Nephron progenitor cell (in vitro differentiated cells): ENCODE data around the gene ZFAND2B.

Source experiments
- DNase-seq: peaks from one replicate; pipeline ENCODE4 v3.0.0; 2021
- H3K27ac Mint-ChIP-seq: 2 replicates; pipeline ENCODE4 v1.8.0; 2021; ENCODE audit warnings: mild to moderate bottlenecking, moderate library complexity, mixed read lengths
- H3K27me3 Mint-ChIP-seq: 2 replicates; pipeline ENCODE4 v1.8.0; 2021; ENCODE audit warnings: mild to moderate bottlenecking, low read depth, mixed read lengths; ENCODE audit not compliant: poor library complexity
- H3K36me3 Mint-ChIP-seq: 2 replicates; pipeline ENCODE4 v1.8.0; 2021; ENCODE audit warnings: low read depth, mixed read lengths
- H3K4me1 Mint-ChIP-seq: 2 replicates; pipeline ENCODE4 v1.8.0; 2021; ENCODE audit warnings: mixed read lengths
- H3K4me3 Mint-ChIP-seq: 2 replicates; pipeline ENCODE4 v1.8.0; 2021; ENCODE audit warnings: mild to moderate bottlenecking, moderate library complexity, mixed read lengths
- H3K9me3 Mint-ChIP-seq: 2 replicates; pipeline ENCODE4 v1.8.0; 2021; ENCODE audit warnings: mild to moderate bottlenecking, moderate library complexity, mixed read lengths
- TF ChIP-seq, protein P1 (sequence below): fragments of 200-600 bp; sonication (generic); IDR thresholded peaks from 2 replicates; pipeline ENCODE4 v1.5.0; 2021; ENCODE audit warnings: antibody characterized with exemption

Gene ZFAND2B

DNA sequence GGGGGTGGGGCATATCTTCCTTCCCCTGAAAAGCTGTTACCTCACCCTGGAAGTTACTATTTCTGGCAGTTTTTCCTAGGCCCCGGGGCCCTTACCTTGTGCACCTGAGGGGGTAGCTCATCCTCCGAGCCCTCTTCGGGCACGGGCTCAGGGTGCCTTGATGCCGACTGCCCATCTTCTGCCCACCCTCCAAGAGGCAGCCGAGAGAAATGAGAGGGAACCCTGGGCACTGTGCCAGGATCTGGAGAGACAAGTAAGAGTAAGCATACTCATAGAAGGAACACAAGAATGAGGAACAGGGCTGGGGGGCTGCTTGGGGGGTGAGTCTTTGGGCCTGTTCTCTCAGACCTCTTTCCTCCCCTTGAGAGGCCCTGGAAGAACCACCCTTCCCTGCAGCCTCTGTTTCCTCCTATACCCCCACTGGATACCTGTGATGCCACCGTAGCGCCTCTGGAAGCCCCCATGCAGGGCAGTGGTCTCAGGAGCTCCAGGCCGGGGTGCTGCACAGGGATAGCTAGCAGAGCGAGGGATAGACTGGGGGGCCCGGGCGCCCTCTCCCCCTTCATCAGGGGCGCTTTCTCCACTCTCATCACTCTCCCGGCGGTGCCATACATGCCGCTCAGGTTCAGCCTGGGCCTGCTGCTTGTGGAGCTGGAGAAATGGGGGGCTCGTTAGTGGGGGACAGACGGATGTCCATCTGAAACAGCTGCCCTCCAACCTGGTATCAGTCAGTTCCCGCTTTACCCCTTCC is 14.2 kb downstream of the ZFAND2B start:
- Mint-ChIP-seq H3K4me3 (no peak overlapping the region), H3K9me3 (no peaks in the 10 kb centered on the region), H3K4me1 (peaks cover 22% of the 10 kb centered on the region), H3K27ac (no peak overlapping the region), H3K27me3 (no peaks in the 10 kb centered on the region), H3K36me3 (peaks cover 43% of the 10 kb centered on the region)
- DNase-seq = no peak
- TF ChIP-seq, protein P1, sequence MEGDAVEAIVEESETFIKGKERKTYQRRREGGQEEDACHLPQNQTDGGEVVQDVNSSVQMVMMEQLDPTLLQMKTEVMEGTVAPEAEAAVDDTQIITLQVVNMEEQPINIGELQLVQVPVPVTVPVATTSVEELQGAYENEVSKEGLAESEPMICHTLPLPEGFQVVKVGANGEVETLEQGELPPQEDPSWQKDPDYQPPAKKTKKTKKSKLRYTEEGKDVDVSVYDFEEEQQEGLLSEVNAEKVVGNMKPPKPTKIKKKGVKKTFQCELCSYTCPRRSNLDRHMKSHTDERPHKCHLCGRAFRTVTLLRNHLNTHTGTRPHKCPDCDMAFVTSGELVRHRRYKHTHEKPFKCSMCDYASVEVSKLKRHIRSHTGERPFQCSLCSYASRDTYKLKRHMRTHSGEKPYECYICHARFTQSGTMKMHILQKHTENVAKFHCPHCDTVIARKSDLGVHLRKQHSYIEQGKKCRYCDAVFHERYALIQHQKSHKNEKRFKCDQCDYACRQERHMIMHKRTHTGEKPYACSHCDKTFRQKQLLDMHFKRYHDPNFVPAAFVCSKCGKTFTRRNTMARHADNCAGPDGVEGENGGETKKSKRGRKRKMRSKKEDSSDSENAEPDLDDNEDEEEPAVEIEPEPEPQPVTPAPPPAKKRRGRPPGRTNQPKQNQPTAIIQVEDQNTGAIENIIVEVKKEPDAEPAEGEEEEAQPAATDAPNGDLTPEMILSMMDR = no peak

DNA sequence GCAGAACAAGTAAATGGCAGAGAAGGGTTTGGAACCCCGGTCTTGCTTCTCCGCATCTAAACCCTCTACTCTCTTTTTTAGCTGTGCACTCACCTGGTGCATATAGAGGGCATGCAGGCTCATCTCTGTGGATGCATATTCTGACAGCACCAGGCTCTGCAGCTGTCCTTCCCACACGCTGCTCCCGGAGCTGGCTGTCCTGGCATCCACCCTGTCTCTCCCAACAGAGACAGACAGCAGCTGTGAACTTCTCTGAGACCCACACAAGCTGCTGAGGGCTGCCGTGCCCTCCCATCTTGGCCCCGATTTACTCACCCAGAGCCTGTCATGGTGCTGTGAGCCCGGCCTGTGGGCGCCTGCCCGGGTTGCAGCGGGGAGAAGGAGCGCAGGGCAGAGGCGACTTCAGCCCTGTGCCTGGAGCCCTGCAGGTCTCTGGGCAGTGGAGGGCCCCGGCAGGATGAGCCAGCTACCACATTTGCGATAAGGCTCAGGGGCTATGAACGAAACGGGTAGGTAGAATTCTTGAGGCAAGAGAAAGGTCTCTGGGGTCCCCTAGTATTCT is 15.5 kb downstream of the ZFAND2B start:
- DNase-seq = no peak
- Mint-ChIP-seq H3K4me1 (peaks cover 12% of the 10 kb centered on the region), H3K4me3 (no peak overlapping the region), H3K27ac (no peak overlapping the region), H3K9me3 (no peaks in the 10 kb centered on the region), H3K27me3 (peaks cover 2% of the 10 kb centered on the region), H3K36me3 (peaks cover 48% of the 10 kb centered on the region)
- TF ChIP-seq, protein P1 = no peak

DNA sequence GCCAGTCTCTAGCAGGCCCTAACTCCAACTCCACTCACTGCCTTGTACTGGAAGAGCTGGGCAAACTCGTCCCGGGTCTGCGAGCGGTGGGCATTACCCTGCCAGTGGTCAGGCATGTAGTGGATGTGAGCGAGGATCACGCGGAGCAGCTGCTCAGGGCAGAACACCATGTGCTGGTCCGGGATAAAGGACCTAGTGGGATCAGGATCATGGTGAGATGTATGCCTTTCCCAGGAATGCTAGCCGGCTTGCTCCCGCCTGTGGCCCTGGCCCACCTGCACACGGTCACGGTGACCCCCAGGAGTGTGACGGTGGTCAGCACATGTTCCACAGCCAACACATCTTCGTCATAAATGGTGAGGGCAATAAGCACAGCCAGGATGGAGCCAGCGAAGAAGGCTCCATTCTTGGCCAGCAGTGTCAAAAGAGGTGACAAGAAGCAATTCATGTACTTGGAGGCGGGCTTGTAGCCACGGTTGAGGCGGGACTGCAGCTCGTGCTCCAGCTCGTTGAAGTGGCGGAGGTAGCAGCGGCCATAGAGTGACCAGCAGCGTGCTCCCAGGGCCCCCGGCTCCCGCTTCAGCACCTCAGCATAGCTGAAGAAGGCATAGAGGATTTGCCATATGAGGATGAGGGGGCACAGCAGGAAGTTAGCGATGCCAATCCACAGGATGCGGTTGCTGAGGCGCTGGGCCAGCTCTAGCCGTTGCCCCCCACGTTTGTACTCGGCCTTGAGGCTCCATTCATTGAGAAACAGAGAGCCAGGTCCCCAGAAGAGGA is 17.4 kb downstream of the ZFAND2B start:
- H3K27me3 Mint-ChIP-seq = peaks cover 7% of the 10 kb centered on the region
- peaks cover 48% of the 10 kb centered on the region for H3K36me3 Mint-ChIP-seq
- no peaks in the 10 kb centered on the region for H3K9me3 Mint-ChIP-seq
- no peak overlapping the region for H3K4me3 Mint-ChIP-seq
- TF ChIP-seq, protein P1 = no peak
- no peak for DNase-seq
- peaks cover 19% of the 10 kb centered on the region for H3K4me1 Mint-ChIP-seq
- H3K27ac Mint-ChIP-seq = no peak overlapping the region

DNA sequence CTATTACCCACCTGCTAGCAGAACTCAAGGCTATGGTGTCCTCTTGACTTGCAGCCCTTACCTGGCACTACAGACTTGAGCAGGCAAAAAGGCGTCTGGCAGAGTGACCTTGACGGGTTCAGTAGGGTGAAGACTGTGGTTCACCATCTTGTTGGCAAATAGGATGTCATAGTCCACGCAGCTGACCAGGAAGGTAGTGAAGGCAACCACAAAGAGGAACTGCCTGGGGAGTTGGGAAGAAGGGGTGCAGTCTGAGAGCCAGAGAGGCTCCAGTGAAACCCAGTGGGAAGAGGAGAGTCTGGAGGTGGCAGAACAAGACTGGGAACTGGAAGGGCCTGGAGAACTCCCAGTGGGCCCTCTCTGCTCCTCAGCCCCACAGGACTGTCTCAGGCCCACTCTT is 18.8 kb downstream of the ZFAND2B start:
- H3K4me3 Mint-ChIP-seq = no peak overlapping the region
- no peak for DNase-seq
- peaks cover 40% of the 10 kb centered on the region for H3K36me3 Mint-ChIP-seq
- peak overlapping the region; percentile 82 for H3K27ac Mint-ChIP-seq
- H3K27me3 Mint-ChIP-seq = peaks cover 7% of the 10 kb centered on the region
- H3K9me3 Mint-ChIP-seq = no peaks in the 10 kb centered on the region
- TF ChIP-seq, protein P1 = no peak
- peaks cover 22% of the 10 kb centered on the region for H3K4me1 Mint-ChIP-seq

DNA sequence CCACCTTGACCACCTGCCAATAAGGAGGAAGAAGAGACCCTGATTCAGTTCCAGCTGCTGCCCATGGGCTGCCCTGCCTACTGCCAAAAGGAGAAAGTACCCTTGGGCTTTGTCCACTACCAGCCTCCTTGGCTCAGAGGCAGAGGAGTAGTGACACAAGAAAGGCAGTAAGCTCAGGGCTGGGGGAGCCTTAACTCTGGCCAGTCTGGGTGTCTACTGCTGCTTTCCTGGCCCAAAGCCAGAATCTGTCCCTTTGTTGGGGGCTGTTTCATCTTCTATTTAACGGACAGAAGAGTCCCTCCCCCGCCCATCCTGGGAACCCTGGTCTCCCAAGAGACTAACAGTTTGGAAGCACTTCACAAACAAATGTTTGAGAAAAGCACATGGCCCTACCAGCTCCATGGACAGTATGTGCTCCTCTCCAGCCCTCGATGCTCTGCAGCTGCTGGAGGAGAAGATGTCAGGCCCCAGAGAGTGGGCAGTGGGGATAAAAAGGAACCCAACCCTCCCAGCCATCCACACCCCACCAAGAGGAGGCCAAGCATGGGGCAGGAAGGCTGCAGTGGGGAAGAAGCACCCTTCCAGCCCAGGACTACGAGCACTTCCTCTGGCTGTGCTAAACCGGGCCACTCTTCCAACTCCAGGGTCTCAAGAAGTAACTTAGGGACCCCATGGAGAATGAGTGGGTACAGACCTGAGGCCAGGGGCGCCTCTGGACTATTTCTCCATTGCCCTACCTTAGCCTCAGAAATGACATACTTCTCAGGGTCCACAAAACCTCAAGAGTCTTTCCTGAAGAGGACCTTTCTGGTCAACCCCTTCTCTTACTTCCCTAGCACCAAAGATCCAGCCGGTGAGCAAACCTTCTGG is 21.7 kb downstream of the ZFAND2B start:
- Mint-ChIP-seq H3K4me3 (peak overlapping the region; percentile 84), H3K27me3 (peaks cover 7% of the 10 kb centered on the region), H3K27ac (peak overlapping the region; percentile 42), H3K4me1 (peaks cover 41% of the 10 kb centered on the region), H3K9me3 (no peaks in the 10 kb centered on the region), H3K36me3 (peaks cover 48% of the 10 kb centered on the region)
- DNase-seq = no peak
- TF ChIP-seq, protein P1 = no peak
